Measurements from ENCODE around the gene DPF1. TPM values are rescaled to one million over a fixed set of nuclear protein-coding genes. Genes with fewer than 3 reads are reported as not detected.
"Not testable (repeated sequence)": the region's sequence is repeated elsewhere in the genome, so short reads cannot be mapped to it uniquely, and the experiment has no call there.

Gene DPF1
- polyA plus RNA-seq, 1 donor, result 3.7 TPM

GRCh38 chr19:38250821-38251563, 27.0 kb upstream of the DPF1 start:
- DNase-seq (ENCODE audit: low read depth), result no peak

- DNase-seq (ENCODE audit: low read depth), result no peak
Observed at GRCh38 chr19:38250428-38250820, 26.4 kb upstream of the DPF1 start.

GRCh38 chr19:38248421-38248820, 24.4 kb upstream of the DPF1 start:
- no peak for DNase-seq (ENCODE audit: low read depth)

GRCh38 chr19:38247734-38248268, 23.8 kb upstream of the DPF1 start:
- DNase-seq (ENCODE audit: low read depth), result no peak

- DNase-seq (ENCODE audit: low read depth), result no peak
Observed at GRCh38 chr19:38247126-38247525, 23.1 kb upstream of the DPF1 start.

- DNase-seq (ENCODE audit: low read depth), result no peak
Observed at GRCh38 chr19:38245826-38246498, 21.9 kb upstream of the DPF1 start.

GRCh38 chr19:38243279-38243673, 19.3 kb upstream of the DPF1 start:
- no peak for DNase-seq (ENCODE audit: low read depth)

GRCh38 chr19:38239816-38240215, 15.8 kb upstream of the DPF1 start:
- DNase-seq (ENCODE audit: low read depth), result no peak

- DNase-seq (ENCODE audit: low read depth), result no peak
Observed at GRCh38 chr19:38234615-38235014, 10.6 kb upstream of the DPF1 start.

GRCh38 chr19:38233740-38234251, 9.8 kb upstream of the DPF1 start:
- no peak for DNase-seq (ENCODE audit: low read depth)

- no peak for DNase-seq (ENCODE audit: low read depth)
Observed at GRCh38 chr19:38231918-38232317, 7.9 kb upstream of the DPF1 start.

GRCh38 chr19:38230506-38231133, 6.6 kb upstream of the DPF1 start:
- DNase-seq (ENCODE audit: low read depth), result not testable (repeated sequence)

GRCh38 chr19:38229585-38230073, 5.6 kb upstream of the DPF1 start:
- no peak for DNase-seq (ENCODE audit: low read depth)

- DNase-seq (ENCODE audit: low read depth), result no peak
Observed at GRCh38 chr19:38228491-38229439, 4.7 kb upstream of the DPF1 start.

- DNase-seq (ENCODE audit: low read depth), result no peak
Observed at GRCh38 chr19:38228005-38228377, 4.0 kb upstream of the DPF1 start.

- DNase-seq (ENCODE audit: low read depth), result no peak
Observed at GRCh38 chr19:38227287-38228004, 3.4 kb upstream of the DPF1 start.

- not testable (repeated sequence) for DNase-seq (ENCODE audit: low read depth)
Observed at GRCh38 chr19:38224863-38225218, 819 bp upstream of the DPF1 start.

GRCh38 chr19:38223617-38224013, 407 bp downstream of the DPF1 start:
- DNase-seq (ENCODE audit: low read depth), result no peak

- no peak for DNase-seq (ENCODE audit: low read depth)
Observed at GRCh38 chr19:38223119-38223523, 901 bp downstream of the DPF1 start.
